Measurements from ENCODE around the gene LRRC52. TPM values are rescaled to one million over a fixed set of nuclear protein-coding genes. Genes with fewer than 3 reads are reported as not detected.

The LRRC52 gene
- total RNA-seq, 1 experiment from 2014 or later: not detected

GRCh38 chr1:165570078-165570477 lies 26.3 kb downstream of the LRRC52 start:
- Mint-ChIP-seq H3K4me3 (no peak overlapping the region), H3K27me3 (ENCODE audit: low read depth) (peaks cover 4% of the 10 kb centered on the region; the same call in 1 of the 2 replicates), H3K4me1 (no peaks in the 10 kb centered on the region), H3K9me3 (peaks cover 4% of the 10 kb centered on the region; the same call in 1 of the 2 replicates), H3K27ac (no peak overlapping the region), H3K36me3 (no peaks in the 10 kb centered on the region)
- ChIA-PET POLR2A (no interaction called here), CTCF (interaction anchor here (1.5 kb wide), 1 partner anchor 201 kb away, joined by 3 read pairs; no protein-coding TSS in a partner anchor)
- TF ChIP-seq TEAD4 (CRISPR knock-in tag; IDR thresholded peaks at IDR 0.05): no peak
- TF ChIP-seq ESRRA (CRISPR knock-in tag; IDR thresholded peaks at IDR 0.05; ENCODE audit: borderline replicate concordance): no peak
- TF ChIP-seq ARID4B (CRISPR knock-in tag; IDR thresholded peaks at IDR 0.05; ENCODE audit: borderline replicate concordance): no peak
- TF ChIP-seq ATF6 (CRISPR knock-in tag; IDR thresholded peaks at IDR 0.05): no peak
- no peak for TF ChIP-seq GTF2I (CRISPR knock-in tag; conservative IDR thresholded peaks at IDR 0.05)
- TF ChIP-seq ZBTB21 (CRISPR knock-in tag; IDR thresholded peaks at IDR 0.05; ENCODE audit: borderline replicate concordance): no peak
- no peak for TF ChIP-seq ZNF425 (CRISPR knock-in tag; conservative IDR thresholded peaks at IDR 0.05)
- TF ChIP-seq PRRX2 (CRISPR knock-in tag; IDR thresholded peaks at IDR 0.05): no peak
- no peak for TF ChIP-seq CTCF (IDR thresholded peaks at IDR 0.05)
- no peak for TF ChIP-seq FOXJ3 (CRISPR knock-in tag; IDR thresholded peaks at IDR 0.05; ENCODE audit: borderline replicate concordance)
- TF ChIP-seq HMGA2 (CRISPR knock-in tag; IDR thresholded peaks at IDR 0.05): no peak
- TF ChIP-seq USF1 (CRISPR knock-in tag; IDR thresholded peaks at IDR 0.05): no peak
- no peak for TF ChIP-seq OVOL2 (CRISPR knock-in tag; IDR thresholded peaks at IDR 0.05; ENCODE audit: borderline replicate concordance)
- no peak for TF ChIP-seq CDX4 (CRISPR knock-in tag; IDR thresholded peaks at IDR 0.05; ENCODE audit: borderline replicate concordance)
- TF ChIP-seq ZNF281 (CRISPR knock-in tag; IDR thresholded peaks at IDR 0.05): no peak
- TF ChIP-seq STAT6 (CRISPR knock-in tag; conservative IDR thresholded peaks at IDR 0.05; ENCODE audit: low read depth): no peak
- DNase-seq (ENCODE audit: low spot score) (no peak), ATAC-seq (no peak)
